Measurements from ENCODE around the gene DCP1B. TPM values are rescaled to one million over a fixed set of nuclear protein-coding genes. Genes with fewer than 3 reads are reported as not detected.

Gene DCP1B
- total RNA-seq, 1 donor from 2014 or later, result 22.9 TPM

DNA sequence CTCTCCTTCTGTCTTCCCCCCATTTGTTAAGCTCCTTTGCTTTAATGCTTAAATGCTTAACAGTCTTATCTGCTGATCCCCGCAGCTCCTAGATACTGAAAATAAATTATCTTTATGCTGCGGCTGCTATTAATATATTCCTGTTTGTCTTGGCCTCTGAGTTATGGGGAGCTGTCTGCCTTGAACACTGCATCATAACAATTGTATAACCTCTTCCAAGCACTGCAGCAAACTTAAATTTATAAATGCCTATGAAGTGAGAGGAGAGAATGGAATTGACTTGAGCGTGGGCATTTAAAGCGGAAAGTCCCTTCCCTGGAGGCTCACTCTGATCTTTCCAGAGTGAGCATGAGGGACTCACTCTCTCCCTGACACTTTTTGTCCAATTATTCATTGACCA lies 23.1 kb upstream of the DCP1B start:
- no peak overlapping the region for H3K4me3 Mint-ChIP-seq
- peaks cover 17% of the 10 kb centered on the region for H3K4me1 Mint-ChIP-seq
- TF ChIP-seq CTCF (IDR thresholded peaks at IDR 0.05; ENCODE audit: unreplicated experiment), result no peak
- no peak for DNase-seq (ENCODE audit: low spot score in 2 of 2, unreplicated experiment in 2 of 2)
- peaks cover 20% of the 10 kb centered on the region for H3K27me3 Mint-ChIP-seq (ENCODE audit: low read depth)
- H3K9me3 Mint-ChIP-seq, result peaks cover 5% of the 10 kb centered on the region
- no peak overlapping the region for H3K27ac Mint-ChIP-seq
- no peaks in the 10 kb centered on the region for H3K36me3 Mint-ChIP-seq

- no peaks in the 10 kb centered on the region for H3K36me3 Mint-ChIP-seq
- DNase-seq (ENCODE audit: low spot score in 2 of 2, unreplicated experiment in 2 of 2), result no peak
These were observed 19.1 kb upstream of the DCP1B start for GRCh38 chr12:2023365-2023764.

GRCh38 chr12:2020511-2020910 lies 16.3 kb upstream of the DCP1B start:
- H3K27ac Mint-ChIP-seq, result no peak overlapping the region
- H3K27me3 Mint-ChIP-seq (ENCODE audit: low read depth), result peaks cover 19% of the 10 kb centered on the region
- H3K36me3 Mint-ChIP-seq, result no peaks in the 10 kb centered on the region
- no peak overlapping the region for H3K4me3 Mint-ChIP-seq
- peaks cover 21% of the 10 kb centered on the region for H3K4me1 Mint-ChIP-seq
- H3K9me3 Mint-ChIP-seq, result peaks cover 5% of the 10 kb centered on the region
- no peak for TF ChIP-seq CTCF (IDR thresholded peaks at IDR 0.05; ENCODE audit: unreplicated experiment)
- DNase-seq (ENCODE audit: low spot score in 2 of 2, unreplicated experiment in 2 of 2), result no peak

More at GRCh38 chr12:2023365-2023764, 19.1 kb upstream of the DCP1B start:
- Mint-ChIP-seq H3K27ac (no peak overlapping the region), H3K4me1 (peaks cover 9% of the 10 kb centered on the region), H3K9me3 (peaks cover 5% of the 10 kb centered on the region), H3K4me3 (no peak overlapping the region), H3K27me3 (ENCODE audit: low read depth) (peaks cover 19% of the 10 kb centered on the region)
- TF ChIP-seq CTCF (IDR thresholded peaks at IDR 0.05; ENCODE audit: unreplicated experiment), result no peak

GRCh38 chr12:2019126-2019525 lies 14.9 kb upstream of the DCP1B start:
- H3K9me3 Mint-ChIP-seq, result peaks cover under 1% of the 10 kb centered on the region
- H3K36me3 Mint-ChIP-seq, result no peaks in the 10 kb centered on the region
- H3K4me1 Mint-ChIP-seq, result peaks cover 21% of the 10 kb centered on the region
- H3K27ac Mint-ChIP-seq, result no peak overlapping the region
- H3K4me3 Mint-ChIP-seq, result no peak overlapping the region
- DNase-seq (ENCODE audit: low spot score in 2 of 2, unreplicated experiment in 2 of 2), result no peak
- no peak for TF ChIP-seq CTCF (IDR thresholded peaks at IDR 0.05; ENCODE audit: unreplicated experiment)
- H3K27me3 Mint-ChIP-seq (ENCODE audit: low read depth), result peaks cover 9% of the 10 kb centered on the region

GRCh38 chr12:2018391-2018790 lies 14.1 kb upstream of the DCP1B start:
- TF ChIP-seq CTCF (IDR thresholded peaks at IDR 0.05; ENCODE audit: unreplicated experiment), result no peak
- no peak overlapping the region for H3K4me3 Mint-ChIP-seq

More at GRCh38 chr12:2018391-2018790, 14.1 kb upstream of the DCP1B start:
- Mint-ChIP-seq H3K27ac (no peak overlapping the region), H3K9me3 (no peaks in the 10 kb centered on the region), H3K27me3 (ENCODE audit: low read depth) (peaks cover 6% of the 10 kb centered on the region), H3K36me3 (no peaks in the 10 kb centered on the region), H3K4me1 (peaks cover 26% of the 10 kb centered on the region)
- DNase-seq (ENCODE audit: low spot score in 2 of 2, unreplicated experiment in 2 of 2), result no peak

Data from mesothelial cell of epicardium (in vitro differentiated cells).